ENCODE data around the gene SAMD7.

The SAMD7 gene

DNA sequence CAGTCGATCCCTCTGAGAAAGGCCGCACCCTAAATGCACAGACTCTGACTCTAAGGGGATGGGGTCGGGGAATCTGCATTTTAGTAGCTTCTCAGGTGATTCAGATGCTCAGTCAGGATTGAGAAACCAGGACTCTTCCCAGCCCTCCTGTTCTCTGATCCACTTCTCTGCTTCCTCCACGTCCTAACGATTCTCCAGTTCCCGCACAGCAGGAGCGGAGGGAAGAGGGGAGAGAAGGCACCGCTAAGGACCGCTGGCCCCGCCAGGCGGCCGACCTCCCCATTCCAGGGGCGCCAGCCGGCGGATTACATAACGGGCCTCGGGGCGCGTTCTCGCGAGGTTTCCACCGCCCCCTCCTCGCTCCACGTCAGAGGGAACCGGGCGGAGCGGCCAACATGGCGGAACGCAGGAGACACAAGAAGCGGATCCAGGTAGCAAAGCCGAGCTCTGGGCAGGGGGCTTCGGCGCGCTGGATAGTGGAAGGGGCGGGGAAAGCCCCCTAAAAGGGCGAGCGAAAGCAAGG is 55.1 kb downstream of the SAMD7 start, which contains the start of gene SEC62:
Gene SEC62, plus strand, starts transcription at position 380 of the 523 bp plus-strand sequence. Its CDS starts 16 bp downstream, at position 396.
- DNase-seq = peak; percentile 36 to 93 (median 88)

- DNase-seq = peak in 7 of 14 donors; percentile 41 to 84 (median 76)
Observed at GRCh38 chr3:169966951-169967915, 55.9 kb downstream of the SAMD7 start.

- no peak for DNase-seq
Observed at GRCh38 chr3:169968224-169968885, 57.0 kb downstream of the SAMD7 start.

GRCh38 chr3:169969174-169970095 is 58.1 kb downstream of the SAMD7 start:
- DNase-seq = no peak

DNA sequence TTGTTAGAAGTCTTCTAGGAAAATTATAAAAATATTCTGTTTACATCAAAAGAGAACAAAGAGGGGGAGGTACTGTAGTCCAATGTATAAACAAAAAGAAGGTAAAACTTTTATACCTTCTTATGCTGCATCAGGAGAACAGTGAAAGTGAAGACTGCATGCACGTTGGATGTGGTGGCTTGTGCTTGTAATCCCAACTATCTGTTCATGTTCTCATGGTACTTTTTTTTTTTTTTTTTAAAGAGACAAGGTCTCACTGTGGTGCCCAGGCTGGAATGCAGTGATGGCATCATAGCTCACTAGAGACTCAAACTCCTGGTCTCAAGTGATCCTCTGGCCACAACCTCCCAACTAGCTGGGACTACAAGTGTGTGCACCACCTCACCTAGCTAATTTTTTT is 59.5 kb downstream of the SAMD7 start:
- no peak for DNase-seq

GRCh38 chr3:169971522-169971921 is 60.1 kb downstream of the SAMD7 start:
- no peak for DNase-seq

GRCh38 chr3:169980055-169980454 is 68.7 kb downstream of the SAMD7 start:
- no peak for DNase-seq

DNA sequence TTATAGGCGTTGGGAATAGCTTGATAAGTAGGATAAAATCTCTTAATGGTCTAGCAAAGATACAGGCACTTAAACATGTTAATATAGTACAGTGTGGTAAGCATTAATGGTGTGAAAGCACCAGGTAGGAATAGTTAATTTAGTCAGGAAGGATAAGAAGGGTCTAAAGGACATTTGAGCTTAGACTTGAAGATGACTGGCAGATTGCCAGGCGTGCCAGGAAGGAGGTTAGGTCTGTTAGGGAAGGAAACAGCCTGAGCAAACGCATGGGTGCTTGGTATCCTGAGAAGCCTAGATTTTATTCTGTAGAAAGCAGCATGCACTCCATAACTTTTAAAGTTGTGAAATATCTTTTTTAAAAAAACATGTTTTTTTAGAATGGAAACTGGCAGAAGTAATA is 72.9 kb downstream of the SAMD7 start:
- no peak for DNase-seq
